Stimulated activated CD8-positive, alpha-beta memory T cell treated with anti-CD3 and anti-CD28 coated beads, Interleukin-15, amount 100 ng/mL, for 48 hours (primary cell): ENCODE measurements around the gene RFX7.
"Not testable (repeated sequence)": the region's sequence is repeated elsewhere in the genome, so short reads cannot be mapped to it uniquely, and the experiment has no call there.

Experiments used
- DNase-seq, 2 donors: peaks; one replicate each; pipeline ENCODE4 v3.0.0-alpha.2; 2020; ENCODE audit warnings: low read depth in 2 of 2

RFX7 gene

GRCh38 chr15:56243163-56244037 is at the start of gene RFX7:
TSS of gene RFX7 (minus strand) at chr15:56243879. CDS start at chr15:56243285, 594 bp downstream.
- peak; percentile 62 to 67 for DNase-seq

DNA sequence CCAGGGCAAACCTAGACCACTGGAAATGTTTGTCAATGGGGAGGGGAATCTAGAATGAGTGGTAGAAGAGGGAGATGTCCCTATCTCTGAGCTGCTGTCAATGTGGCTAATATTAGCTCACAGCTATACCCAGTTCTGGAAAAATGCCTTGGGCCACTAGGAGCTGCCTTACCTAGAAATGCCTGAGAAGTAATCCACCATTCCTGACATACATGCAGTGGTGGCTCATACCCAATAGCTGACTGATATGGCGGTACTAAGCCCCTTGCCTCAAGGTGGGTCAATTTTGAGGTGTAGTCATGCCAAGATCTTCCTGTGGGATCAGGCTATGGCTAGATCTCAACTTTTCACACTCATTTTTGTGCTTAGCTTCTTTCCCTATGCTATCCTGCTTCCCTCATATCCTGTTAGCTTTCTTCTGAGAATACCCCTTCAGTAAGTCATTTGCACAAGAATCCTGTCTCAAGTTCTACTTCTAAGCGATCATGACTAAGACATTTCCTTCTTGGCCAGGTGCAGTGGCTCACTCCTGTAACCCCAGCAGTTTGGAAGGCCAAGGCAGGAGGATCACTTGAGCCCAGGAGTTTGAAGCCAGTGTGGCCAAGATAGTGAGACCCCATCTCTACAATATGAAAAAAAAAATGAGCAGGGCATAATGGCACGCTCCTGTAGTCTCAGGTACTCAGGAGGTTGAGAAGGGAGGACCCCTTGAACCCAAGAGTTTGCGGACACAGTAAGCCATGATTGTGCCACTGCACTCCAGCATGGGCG is 49.1 kb upstream of the RFX7 start:
- no peak for DNase-seq

DNA sequence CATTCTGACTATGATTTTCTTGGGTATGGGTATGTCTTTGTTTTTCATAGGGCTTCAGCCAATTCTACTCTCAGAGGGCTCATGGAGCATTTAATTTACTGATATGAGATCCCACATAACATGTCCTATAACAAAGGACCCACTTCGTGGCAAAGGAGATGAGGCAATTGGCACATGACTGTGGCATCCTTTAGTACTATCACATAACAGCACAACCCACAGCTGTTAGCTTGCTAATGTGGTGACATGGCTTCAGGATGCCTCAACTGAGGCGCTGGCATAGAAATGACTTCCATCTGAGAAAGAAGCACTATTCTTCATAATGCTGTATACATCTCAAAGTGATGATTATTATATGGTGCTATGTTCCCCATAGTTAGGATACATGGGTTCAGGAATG is 48.1 kb upstream of the RFX7 start:
- DNase-seq = no peak

- DNase-seq = no peak
These were observed 42.5 kb upstream of the RFX7 start for GRCh38 chr15:56286213-56286612.

DNA sequence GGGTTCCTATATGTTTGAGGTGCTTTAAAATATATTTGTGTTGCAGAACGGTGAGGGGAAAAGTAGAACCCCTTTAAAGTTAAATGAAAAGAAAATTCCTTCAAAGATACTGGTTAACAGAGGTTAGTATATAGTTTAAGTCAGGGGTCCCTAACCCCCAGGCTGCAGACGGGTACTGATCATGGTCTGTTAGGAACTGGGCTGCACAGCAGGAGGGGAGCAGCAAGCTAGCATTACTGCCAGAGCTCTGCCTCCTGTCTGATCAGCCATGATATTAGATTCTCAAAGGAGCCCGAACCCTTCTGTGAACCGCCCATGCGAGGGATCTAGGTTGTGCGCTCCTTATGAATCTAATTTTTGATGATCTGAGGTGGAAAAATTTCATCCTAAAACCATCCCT is 37.5 kb upstream of the RFX7 start:
- no peak for DNase-seq

DNA sequence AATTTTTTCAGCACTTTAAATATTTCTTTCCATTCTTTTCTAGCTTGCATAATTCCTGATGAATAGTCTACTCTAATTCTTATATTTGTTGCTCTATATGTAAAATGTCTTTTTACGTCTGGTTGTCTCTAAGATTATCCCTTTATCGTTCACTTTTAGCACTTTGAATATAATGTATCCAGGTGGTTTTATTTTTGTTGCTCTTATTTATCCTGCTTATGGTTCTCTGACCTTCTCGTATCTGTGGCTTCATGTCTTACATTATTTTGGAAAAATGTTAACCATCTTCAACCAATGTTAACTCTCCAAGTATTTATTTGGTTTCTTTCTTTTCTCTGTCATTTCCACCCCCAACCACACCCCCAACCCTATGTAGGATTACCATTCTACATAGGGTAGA is 30.0 kb upstream of the RFX7 start:
- no peak for DNase-seq

DNA sequence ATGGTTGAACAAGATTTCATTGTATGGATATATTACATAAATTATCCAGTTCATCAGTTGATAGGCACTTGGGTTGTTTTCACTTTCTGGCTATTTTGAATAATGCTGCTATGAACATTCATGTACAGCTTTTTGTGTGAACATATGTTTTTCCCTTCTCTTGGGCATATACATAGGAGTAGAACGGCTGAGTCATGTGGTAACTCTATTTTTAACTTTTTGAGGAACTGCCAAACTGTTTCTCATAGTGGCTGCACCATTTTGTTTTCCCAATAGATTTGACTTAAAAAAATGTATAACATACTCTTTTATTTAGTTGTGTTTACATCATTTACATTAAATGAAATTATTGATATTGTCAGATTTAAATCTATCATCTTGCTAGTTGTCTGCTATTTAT is 28.8 kb upstream of the RFX7 start:
- no peak for DNase-seq

- DNase-seq = not testable (repeated sequence)
These were observed 22.8 kb upstream of the RFX7 start for GRCh38 chr15:56266465-56266864.

- DNase-seq = no peak
These were observed 18.3 kb upstream of the RFX7 start for GRCh38 chr15:56261854-56262509.

DNA sequence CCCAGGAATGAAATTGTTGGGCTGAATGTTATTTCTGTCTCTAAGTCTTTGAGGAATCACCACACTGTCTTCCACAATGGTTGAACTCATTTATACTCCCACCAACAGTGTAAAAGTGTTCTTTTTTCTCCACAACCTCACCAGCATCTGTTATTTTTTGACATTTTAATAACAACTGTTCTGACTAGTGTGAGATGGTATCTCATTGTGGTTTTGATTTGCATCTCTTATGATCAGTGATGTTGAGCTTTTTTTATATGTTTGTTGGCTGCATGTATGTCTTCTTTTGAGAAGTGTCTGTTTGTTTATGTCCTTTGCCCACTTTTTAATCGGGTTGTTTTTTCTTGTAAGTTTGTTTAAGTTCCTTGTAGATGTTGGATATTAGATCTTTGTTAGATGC is 13.6 kb upstream of the RFX7 start:
- DNase-seq = not testable (repeated sequence)

- DNase-seq = no peak
These were observed 10.6 kb upstream of the RFX7 start for GRCh38 chr15:56254265-56254664.

DNA sequence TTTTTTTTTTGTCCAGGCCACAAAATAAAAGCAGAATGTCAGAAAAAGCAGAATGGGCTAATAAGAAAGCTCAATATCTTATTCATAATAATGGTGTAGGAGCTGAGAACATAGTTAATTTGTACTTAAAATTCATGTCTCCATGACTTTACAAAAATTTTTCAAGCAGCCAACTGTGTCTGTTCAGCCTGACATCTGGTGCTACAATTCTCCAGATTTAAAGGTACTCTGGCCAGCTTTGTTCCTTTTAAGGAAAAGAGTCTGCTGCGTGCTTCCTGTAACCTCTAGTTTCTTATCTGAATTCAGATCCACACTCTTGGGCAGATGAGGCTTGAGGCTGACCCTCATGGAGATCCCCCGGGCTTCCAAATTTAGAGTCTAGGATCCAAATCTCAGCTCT is 8.7 kb upstream of the RFX7 start:
- no peak for DNase-seq

GRCh38 chr15:56251315-56252095 is 7.8 kb upstream of the RFX7 start:
- DNase-seq = no peak

DNA sequence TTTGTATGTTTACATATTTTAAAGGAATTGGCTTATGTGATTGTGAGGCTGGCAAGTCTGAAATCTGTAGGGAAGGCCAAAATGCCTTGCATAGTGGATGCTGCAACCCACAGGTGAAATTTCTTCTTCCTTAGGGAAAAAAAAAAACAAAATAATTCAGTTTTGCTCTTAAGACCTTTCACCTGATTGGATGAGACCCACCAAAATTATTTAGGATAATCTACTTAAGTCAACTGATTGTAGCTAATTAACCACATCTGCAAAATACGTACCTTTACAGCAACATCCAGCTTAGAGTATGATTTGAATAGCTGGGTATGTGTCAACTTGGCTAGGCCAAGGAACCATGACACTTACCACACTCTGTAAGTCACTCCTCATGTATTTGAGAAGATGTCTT is 6.9 kb upstream of the RFX7 start:
- DNase-seq = no peak

DNA sequence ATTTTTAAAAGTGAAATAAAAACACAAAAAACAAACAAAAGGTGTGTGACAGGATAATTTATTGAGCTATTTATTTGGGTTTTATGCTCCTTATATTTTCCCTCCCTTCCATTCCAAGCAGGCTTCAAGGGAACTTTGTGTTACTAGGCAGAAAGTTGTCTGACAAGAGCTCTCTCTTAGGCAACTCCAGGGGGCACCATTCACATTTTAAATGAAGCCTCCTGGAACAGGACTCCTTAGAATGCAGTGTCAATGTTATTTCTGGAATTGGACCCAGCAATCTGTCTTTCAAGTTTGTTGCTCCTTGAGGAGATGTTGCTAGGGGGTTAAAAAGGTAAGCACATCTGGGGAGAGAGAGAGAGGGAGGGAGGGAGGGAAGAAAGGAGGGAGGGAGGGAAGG is 5.4 kb upstream of the RFX7 start:
- DNase-seq = no peak

GRCh38 chr15:56248311-56248992 is 4.8 kb upstream of the RFX7 start:
- DNase-seq = no peak

GRCh38 chr15:56247266-56247665 is 3.6 kb upstream of the RFX7 start:
- no peak for DNase-seq

DNA sequence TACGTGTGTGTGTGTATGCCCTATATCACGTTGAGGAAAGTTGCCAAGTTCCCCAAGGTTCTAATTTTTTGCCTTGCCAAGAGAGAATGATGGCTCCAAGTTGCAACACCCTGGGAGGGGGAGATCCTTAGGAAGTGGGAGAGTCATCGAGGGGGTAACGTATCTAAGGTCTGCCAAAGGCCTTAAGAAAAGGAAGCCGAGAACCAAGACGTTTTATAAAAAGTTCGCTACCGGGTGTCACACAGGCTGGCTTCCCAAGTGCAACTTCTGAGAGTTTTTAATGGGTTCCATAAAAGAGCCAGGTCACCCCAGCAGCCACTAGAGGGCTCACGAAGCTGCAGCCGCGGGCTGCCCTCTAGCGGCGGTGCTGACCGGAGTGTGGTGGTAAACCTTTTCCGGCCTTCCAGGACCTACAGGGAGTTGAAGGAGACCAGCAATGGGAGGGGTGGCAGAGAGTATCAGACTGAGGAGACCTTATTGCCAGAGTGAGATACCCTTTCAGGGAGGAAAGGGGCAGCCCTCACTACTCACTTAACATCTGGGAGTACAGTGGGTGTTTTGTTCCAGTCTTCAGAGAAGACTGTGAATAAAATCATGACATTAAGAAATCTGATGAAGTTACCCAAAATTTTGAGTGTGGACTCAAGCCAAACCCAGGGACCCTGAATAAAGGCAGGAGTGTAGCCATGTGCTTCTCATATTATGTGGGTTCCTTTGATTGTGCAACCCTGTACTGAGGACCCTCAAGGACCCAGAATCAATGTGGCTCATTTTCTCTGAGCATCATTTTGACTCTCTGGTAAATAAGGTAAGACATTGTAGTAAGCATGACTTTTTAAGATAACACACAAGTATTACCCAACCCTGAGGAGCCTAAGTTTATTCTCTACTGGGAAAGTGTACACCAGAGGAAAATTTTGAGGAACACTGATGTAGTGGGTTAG is 2.5 kb upstream of the RFX7 start:
- peak; percentile 79 to 80 for DNase-seq

GRCh38 chr15:56244811-56245576 is 1.3 kb upstream of the RFX7 start:
- DNase-seq = no peak
